NCI-H2196 treated with DMSO at 0.1 percent for 48 hours (cell line): ENCODE measurements around the gene ELK1.
"Not testable (repeated sequence)": the region's sequence is repeated elsewhere in the genome, so short reads cannot be mapped to it uniquely, and the experiment has no call there.

Experiments used
- DNase-seq: peaks from one replicate; lab custom pipeline; 2025; ENCODE audit not compliant: unreplicated experiment; lab: John Stamatoyannopoulos, UW

The ELK1 gene

GRCh38 chrX:47613082-47613481 lies 37.3 kb downstream of the ELK1 start:
- no peak for DNase-seq

GRCh38 chrX:47612418-47612817 lies 37.9 kb downstream of the ELK1 start:
- DNase-seq: no peak

- no peak for DNase-seq
Observed at GRCh38 chrX:47611926-47612325, 38.4 kb downstream of the ELK1 start.

GRCh38 chrX:47611489-47611888 lies 38.9 kb downstream of the ELK1 start:
- DNase-seq: no peak

- DNase-seq: no peak
Observed at GRCh38 chrX:47610511-47610910, 39.9 kb downstream of the ELK1 start.

- DNase-seq: no peak
Observed at GRCh38 chrX:47608130-47608810, 42.1 kb downstream of the ELK1 start.

GRCh38 chrX:47607091-47607490 lies 43.3 kb downstream of the ELK1 start:
- no peak for DNase-seq

GRCh38 chrX:47605024-47605423 lies 45.3 kb downstream of the ELK1 start:
- no peak for DNase-seq

GRCh38 chrX:47603125-47603524 lies 47.2 kb downstream of the ELK1 start:
- DNase-seq: not testable (repeated sequence)

GRCh38 chrX:47597222-47597621 lies 53.1 kb downstream of the ELK1 start:
- DNase-seq: no peak

GRCh38 chrX:47596256-47596655 lies 54.1 kb downstream of the ELK1 start:
- DNase-seq: no peak

GRCh38 chrX:47595716-47596251 lies 54.6 kb downstream of the ELK1 start:
- no peak for DNase-seq

- no peak for DNase-seq
Observed at GRCh38 chrX:47593522-47593921, 56.8 kb downstream of the ELK1 start.

GRCh38 chrX:47590984-47591383 lies 59.4 kb downstream of the ELK1 start:
- no peak for DNase-seq

GRCh38 chrX:47587906-47588735 lies 62.2 kb downstream of the ELK1 start:
- DNase-seq: no peak

- DNase-seq: no peak
Observed at GRCh38 chrX:47587091-47587891, 63.1 kb downstream of the ELK1 start.

- no peak for DNase-seq
Observed at GRCh38 chrX:47586043-47586787, 64.1 kb downstream of the ELK1 start.
